ENCODE data around the gene HCFC1R1. TPM values are rescaled to one million over a fixed set of nuclear protein-coding genes. Genes with fewer than 3 reads are reported as not detected.

The HCFC1R1 gene
- total and polyA plus RNA-seq, 12 donors, result 29.7 to 609 (median 63.5) TPM

GRCh38 chr16:2996298-2996697, 27.4 kb downstream of the HCFC1R1 start:
- Histone ChIP-seq H3K27me3 (no peaks in the 10 kb centered on the region), H3K36me3 (replicated peaks in 1 of 2) (no peaks in the 10 kb centered on the region), H3K4me3 (no peak overlapping the region), H3K4me1 (replicated peaks in 1 of 2) (no peaks in the 10 kb centered on the region), H3K27ac (no peak overlapping the region), H3K9me3 (replicated peaks in 1 of 3) (no peaks in the 10 kb centered on the region)
- no peak for DNase-seq
- WGBS, 4 donors, result 69 to 80% (median 74%) methylated on average over 6 to 13 of the region's 13 CpGs
- intact Hi-C loops (cut with DNase I), result loop anchor here in 1 of 2 donors (5.0 kb wide), 1 partner anchor 36 kb away; no protein-coding TSS in a partner anchor
- no peak for TF ChIP-seq POLR2A (IDR thresholded peaks at IDR 0.05)
- TF ChIP-seq, protein P1, sequence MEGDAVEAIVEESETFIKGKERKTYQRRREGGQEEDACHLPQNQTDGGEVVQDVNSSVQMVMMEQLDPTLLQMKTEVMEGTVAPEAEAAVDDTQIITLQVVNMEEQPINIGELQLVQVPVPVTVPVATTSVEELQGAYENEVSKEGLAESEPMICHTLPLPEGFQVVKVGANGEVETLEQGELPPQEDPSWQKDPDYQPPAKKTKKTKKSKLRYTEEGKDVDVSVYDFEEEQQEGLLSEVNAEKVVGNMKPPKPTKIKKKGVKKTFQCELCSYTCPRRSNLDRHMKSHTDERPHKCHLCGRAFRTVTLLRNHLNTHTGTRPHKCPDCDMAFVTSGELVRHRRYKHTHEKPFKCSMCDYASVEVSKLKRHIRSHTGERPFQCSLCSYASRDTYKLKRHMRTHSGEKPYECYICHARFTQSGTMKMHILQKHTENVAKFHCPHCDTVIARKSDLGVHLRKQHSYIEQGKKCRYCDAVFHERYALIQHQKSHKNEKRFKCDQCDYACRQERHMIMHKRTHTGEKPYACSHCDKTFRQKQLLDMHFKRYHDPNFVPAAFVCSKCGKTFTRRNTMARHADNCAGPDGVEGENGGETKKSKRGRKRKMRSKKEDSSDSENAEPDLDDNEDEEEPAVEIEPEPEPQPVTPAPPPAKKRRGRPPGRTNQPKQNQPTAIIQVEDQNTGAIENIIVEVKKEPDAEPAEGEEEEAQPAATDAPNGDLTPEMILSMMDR (IDR thresholded peaks at IDR 0.05), result no peak

- H3K27me3 ChIP-seq, result no peaks in the 10 kb centered on the region
- H3K9me3 ChIP-seq (replicated peaks in 1 of 3), result no peaks in the 10 kb centered on the region
- no peak overlapping the region for H3K27ac ChIP-seq
- intact Hi-C loops (cut with DNase I), result no loop called here
- H3K36me3 ChIP-seq (replicated peaks in 1 of 2), result no peaks in the 10 kb centered on the region
- DNase-seq, result no peak
- TF ChIP-seq, protein P1 (IDR thresholded peaks at IDR 0.05), result no peak
- TF ChIP-seq POLR2A (IDR thresholded peaks at IDR 0.05), result no peak
- 85 to 92% (median 89%) methylated on average over 9 to 14 of the region's 14 CpGs for WGBS, 4 donors
- no peak overlapping the region for H3K4me3 ChIP-seq
- no peaks in the 10 kb centered on the region for H3K4me1 ChIP-seq (replicated peaks in 1 of 2)
Observed at GRCh38 chr16:2992383-2993081, 31.2 kb downstream of the HCFC1R1 start.

DNA sequence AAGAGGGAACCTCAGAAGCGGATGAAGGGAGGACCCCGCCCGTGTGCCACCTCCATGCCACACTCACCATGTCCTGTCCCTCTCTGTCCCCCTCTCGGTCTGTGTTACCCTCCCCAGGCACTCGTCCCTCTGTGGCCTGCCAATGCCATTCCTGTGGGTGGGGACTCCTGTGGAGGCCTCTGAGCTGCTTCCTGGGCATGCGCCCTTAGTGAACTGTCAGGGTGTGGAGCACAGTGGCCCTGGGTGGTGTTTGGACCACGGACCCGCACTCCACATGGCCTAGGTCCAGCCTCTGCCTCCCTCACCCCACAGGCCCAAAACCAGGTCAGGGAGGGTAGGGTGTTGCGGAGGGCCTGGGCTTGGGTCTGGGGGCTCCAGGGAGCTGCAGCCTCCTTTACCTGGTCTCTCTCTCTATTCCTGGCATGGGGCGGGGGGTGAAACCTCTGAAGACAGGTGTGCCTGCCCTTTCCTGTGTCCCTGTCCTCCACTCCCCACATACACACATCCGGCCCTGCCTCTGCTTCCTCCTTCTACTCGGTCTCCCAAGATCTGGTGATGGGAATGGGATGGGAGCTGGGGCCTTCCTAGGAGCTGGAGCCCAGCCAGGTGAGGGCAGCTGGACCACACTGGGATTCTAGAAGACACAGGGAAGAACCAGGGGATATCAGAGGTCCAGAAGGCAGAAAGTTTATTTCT, 32.0 kb downstream of the HCFC1R1 start:
- H3K27me3 ChIP-seq, result no peaks in the 10 kb centered on the region
- intact Hi-C loops (cut with DNase I), result no loop called here
- no peaks in the 10 kb centered on the region for H3K4me1 ChIP-seq (replicated peaks in 1 of 2)
- no peak overlapping the region for H3K4me3 ChIP-seq
- H3K9me3 ChIP-seq (replicated peaks in 1 of 3), result no peaks in the 10 kb centered on the region
- H3K27ac ChIP-seq, result no peak overlapping the region
- no peak for DNase-seq
- 90 to 92% (median 91%) methylated on average over 8 to 12 of the region's 12 CpGs for WGBS, 4 donors
- TF ChIP-seq, protein P1 (IDR thresholded peaks at IDR 0.05), result no peak
- no peak for TF ChIP-seq POLR2A (IDR thresholded peaks at IDR 0.05)
- H3K36me3 ChIP-seq (replicated peaks in 1 of 2), result no peaks in the 10 kb centered on the region

DNA sequence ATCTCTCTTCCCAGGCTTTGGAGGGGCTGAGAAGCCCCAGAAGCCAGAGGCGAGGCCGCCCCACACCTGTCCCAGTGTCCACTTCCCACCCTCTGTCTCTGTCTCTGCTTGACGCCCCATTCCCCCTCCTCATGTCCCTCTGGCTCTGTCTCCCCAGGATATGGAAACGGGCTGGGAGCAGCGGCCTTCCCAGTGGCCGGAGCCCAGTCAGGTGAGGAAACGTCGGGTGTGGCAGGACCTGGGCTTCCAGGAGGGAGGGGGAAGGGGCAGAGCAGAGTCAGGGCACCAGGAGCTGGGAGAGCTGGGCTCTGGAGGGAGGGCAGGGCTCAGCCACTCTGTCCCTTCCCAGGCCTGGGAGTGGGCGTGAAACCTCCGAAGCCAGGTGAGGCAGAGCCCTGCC, 32.9 kb downstream of the HCFC1R1 start:
- intact Hi-C loops (cut with DNase I), result no loop called here
- H3K27ac ChIP-seq, result no peak overlapping the region
- 71 to 79% (median 73%) methylated on average over 8 to 10 of the region's 10 CpGs for WGBS, 4 donors
- no peak for DNase-seq
- no peaks in the 10 kb centered on the region for H3K4me1 ChIP-seq (replicated peaks in 1 of 2)
- no peaks in the 10 kb centered on the region for H3K9me3 ChIP-seq (replicated peaks in 1 of 3)
- no peak overlapping the region for H3K4me3 ChIP-seq
- H3K36me3 ChIP-seq (replicated peaks in 1 of 2), result no peaks in the 10 kb centered on the region
- H3K27me3 ChIP-seq, result no peaks in the 10 kb centered on the region
- no peak for TF ChIP-seq POLR2A (IDR thresholded peaks at IDR 0.05)
- TF ChIP-seq, protein P1 (IDR thresholded peaks at IDR 0.05), result no peak

All from adrenal gland (tissue), 12 donors.